ENCODE results near the gene EFHD2. TPM values are rescaled to one million over a fixed set of nuclear protein-coding genes. Genes with fewer than 3 reads are reported as not detected.

EFHD2 gene, protein sequence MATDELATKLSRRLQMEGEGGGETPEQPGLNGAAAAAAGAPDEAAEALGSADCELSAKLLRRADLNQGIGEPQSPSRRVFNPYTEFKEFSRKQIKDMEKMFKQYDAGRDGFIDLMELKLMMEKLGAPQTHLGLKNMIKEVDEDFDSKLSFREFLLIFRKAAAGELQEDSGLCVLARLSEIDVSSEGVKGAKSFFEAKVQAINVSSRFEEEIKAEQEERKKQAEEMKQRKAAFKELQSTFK
- 10 to 100 TPM; 45.6 to 45.8 TPM for total RNA-seq

DNA sequence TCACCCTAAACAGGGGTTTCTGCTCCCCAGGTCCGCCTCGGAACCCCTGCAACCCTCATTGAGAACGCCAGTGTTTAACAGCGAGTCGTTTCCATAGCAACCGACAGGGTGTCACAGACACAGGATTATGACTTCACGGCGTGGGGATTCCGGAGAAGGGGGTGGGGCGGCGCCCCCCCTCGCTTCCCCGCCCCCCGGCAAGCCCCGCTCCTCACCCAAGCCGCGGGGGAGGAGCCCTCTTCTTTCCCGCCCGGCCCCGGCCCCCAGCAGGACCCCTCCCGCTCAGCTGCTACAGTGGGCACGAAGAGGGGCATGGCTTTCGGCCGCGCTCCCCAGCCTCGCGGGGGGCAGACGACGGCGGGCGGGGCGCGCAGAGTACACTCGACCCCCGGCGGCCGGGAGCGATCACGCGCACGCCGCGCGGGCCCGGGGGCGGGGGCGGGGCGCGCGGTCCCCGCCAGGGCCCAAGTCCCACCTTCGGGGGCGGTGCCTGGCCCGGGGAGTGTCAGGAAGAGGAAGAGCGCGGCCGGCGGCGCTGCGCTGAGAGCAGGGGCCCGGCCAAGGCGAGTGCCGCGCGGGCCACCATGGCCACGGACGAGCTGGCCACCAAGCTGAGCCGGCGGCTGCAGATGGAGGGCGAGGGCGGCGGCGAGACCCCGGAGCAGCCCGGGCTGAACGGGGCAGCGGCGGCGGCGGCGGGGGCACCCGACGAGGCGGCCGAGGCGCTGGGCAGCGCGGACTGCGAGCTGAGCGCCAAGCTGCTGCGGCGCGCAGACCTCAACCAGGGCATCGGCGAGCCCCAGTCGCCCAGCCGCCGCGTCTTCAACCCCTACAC is at the start of gene EFHD2:
EFHD2 (plus strand) TSS at position 501 of the 835 bp plus-strand sequence; CDS start at position 585, 84 bp downstream.
- intact Hi-C loops (cut with micrococcal nuclease) = no loop called here
- Mint-ChIP-seq H3K4me1 (ENCODE audit: low read depth) (peaks cover 32% of the 10 kb centered on the region), H3K9me3 (no peaks in the 10 kb centered on the region), H3K27ac (peak within 1 kb of the TSS; percentile 85), H3K36me3 (ENCODE audit: low read depth) (peaks cover 13% of the 10 kb centered on the region), H3K27me3 (peaks cover 9% of the 10 kb centered on the region), H3K4me3 (peak within 1 kb of the TSS; percentile 93)
- TF ChIP-seq, protein P1, sequence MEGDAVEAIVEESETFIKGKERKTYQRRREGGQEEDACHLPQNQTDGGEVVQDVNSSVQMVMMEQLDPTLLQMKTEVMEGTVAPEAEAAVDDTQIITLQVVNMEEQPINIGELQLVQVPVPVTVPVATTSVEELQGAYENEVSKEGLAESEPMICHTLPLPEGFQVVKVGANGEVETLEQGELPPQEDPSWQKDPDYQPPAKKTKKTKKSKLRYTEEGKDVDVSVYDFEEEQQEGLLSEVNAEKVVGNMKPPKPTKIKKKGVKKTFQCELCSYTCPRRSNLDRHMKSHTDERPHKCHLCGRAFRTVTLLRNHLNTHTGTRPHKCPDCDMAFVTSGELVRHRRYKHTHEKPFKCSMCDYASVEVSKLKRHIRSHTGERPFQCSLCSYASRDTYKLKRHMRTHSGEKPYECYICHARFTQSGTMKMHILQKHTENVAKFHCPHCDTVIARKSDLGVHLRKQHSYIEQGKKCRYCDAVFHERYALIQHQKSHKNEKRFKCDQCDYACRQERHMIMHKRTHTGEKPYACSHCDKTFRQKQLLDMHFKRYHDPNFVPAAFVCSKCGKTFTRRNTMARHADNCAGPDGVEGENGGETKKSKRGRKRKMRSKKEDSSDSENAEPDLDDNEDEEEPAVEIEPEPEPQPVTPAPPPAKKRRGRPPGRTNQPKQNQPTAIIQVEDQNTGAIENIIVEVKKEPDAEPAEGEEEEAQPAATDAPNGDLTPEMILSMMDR (IDR thresholded peaks at IDR 0.05) = no peak
- POLR2A ChIA-PET = interaction anchor here (0.7 to 1.5 kb wide), 3 partner anchors 8 to 90 kb away, joined by 3 to 4 read pairs (median 3); no protein-coding TSS in a partner anchor
- ATAC-seq (peak; percentile 84), DNase-seq (peak; percentile 87)
- CTCF ChIA-PET = interaction anchor here (1.8 kb wide), 1 partner anchor 22 kb away, joined by 5 read pairs; no protein-coding TSS in a partner anchor

DNA sequence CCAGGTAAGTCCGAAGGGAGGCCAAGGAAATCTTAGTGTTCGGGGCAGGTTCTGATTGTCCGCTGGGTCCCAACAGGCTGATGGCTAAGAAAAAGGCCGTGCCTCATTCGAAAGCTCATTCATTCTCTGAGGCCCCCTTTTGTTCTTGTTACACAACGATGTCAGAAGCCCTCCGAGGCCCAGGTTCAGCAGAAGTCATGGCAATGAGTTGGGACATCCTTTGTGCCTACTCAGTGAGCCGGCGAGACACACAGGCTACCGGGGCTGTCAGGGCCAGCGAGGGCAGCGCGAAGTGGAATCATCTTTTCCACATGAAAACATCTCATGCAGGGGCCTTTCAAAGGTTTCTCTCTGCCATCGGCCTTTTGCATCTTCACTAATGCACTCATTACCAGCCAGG is 49.0 kb upstream of the EFHD2 start:
- Mint-ChIP-seq H3K4me1 (ENCODE audit: low read depth) (peaks cover 5% of the 10 kb centered on the region), H3K27me3 (no peaks in the 10 kb centered on the region), H3K4me3 (no peak overlapping the region), H3K27ac (no peak overlapping the region), H3K9me3 (no peaks in the 10 kb centered on the region), H3K36me3 (ENCODE audit: low read depth) (no peaks in the 10 kb centered on the region)
- intact Hi-C loops (cut with micrococcal nuclease) = no loop called here
- DNase-seq (no peak), ATAC-seq (no peak)
- ChIA-PET POLR2A (no interaction called here), CTCF (interaction anchor here (0.9 to 1.4 kb wide), 2 partner anchors 36 to 37 kb away, joined by 3 to 5 read pairs; no protein-coding TSS in a partner anchor)
- TF ChIP-seq, protein P1 (IDR thresholded peaks at IDR 0.05) = no peak

DNA sequence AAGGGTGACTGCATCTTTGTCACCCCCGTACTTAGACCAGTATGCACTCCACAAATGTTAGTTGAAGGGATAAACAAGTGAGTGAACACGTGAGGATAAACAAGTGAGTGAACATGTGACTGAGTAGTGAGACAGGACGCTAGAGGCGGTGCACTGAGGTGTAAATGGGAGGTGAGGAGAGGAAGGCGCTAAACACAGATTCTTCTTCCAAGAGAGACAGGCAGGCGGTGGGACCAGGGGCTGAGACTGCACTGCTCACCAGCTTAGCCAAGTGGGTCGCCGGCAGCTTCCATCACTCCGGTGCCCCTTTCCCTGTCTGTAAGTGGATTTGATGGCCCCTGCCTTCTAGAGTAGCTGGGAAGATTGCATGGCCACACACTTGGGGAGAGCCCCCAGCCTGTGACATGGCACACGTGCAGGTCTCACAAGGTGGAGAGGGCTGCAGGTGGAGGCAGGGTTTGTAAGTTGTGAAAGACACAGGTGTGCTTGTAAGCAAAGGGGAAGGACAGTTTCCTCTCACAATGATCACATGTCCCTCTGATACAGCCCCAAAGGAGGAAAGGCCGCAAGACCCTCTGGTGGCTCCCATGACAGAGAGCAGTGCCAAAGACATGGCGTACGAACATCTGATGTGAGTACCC is 47.5 kb upstream of the EFHD2 start:
- intact Hi-C loops (cut with micrococcal nuclease) = no loop called here
- ChIA-PET CTCF (no interaction called here), POLR2A (interaction anchor here (0.5 to 0.6 kb wide), 2 partner anchors 20 to 223 kb away, joined by 3 to 4 read pairs; no protein-coding TSS in a partner anchor)
- no peaks in the 10 kb centered on the region for H3K36me3 Mint-ChIP-seq (ENCODE audit: low read depth)
- H3K4me1 Mint-ChIP-seq (ENCODE audit: low read depth) = no peaks in the 10 kb centered on the region
- no peak overlapping the region for H3K4me3 Mint-ChIP-seq
- H3K9me3 Mint-ChIP-seq = no peaks in the 10 kb centered on the region
- TF ChIP-seq, protein P1 (IDR thresholded peaks at IDR 0.05) = no peak
- ATAC-seq (no peak), DNase-seq (no peak)
- H3K27ac Mint-ChIP-seq = no peak overlapping the region
- no peaks in the 10 kb centered on the region for H3K27me3 Mint-ChIP-seq

DNA sequence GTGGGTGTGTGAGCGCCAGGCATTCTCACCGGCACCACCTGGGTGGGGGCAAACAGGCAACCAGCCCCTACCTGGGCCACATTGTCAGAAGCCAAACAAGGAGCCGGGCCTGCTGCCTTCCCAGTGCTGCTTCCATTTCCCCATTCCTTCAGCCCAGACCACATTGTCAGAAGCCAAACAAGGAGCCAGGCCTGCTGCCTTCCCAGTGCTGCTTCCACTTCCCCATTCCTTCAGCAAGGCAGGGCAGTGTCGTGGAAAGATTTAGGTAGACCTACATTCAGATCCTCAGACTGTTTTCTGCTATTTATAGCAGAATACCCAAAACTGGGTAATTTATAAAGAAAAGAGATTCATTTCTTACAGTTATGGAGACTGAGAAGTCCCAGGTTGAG is 47.0 kb upstream of the EFHD2 start:
- no peaks in the 10 kb centered on the region for H3K27me3 Mint-ChIP-seq
- intact Hi-C loops (cut with micrococcal nuclease) = no loop called here
- ChIA-PET POLR2A (no interaction called here), CTCF (no interaction called here)
- DNase-seq (no peak), ATAC-seq (no peak)
- H3K4me3 Mint-ChIP-seq = no peak overlapping the region
- no peaks in the 10 kb centered on the region for H3K9me3 Mint-ChIP-seq
- no peak overlapping the region for H3K27ac Mint-ChIP-seq
- TF ChIP-seq, protein P1 (IDR thresholded peaks at IDR 0.05) = no peak
- H3K4me1 Mint-ChIP-seq (ENCODE audit: low read depth) = no peaks in the 10 kb centered on the region
- no peaks in the 10 kb centered on the region for H3K36me3 Mint-ChIP-seq (ENCODE audit: low read depth)

Measured in activated CD8-positive, alpha-beta T cell treated with anti-CD3 and anti-CD28 coated beads for 36 hours (primary cell).